HG03103 (cell line): ENCODE data around the gene CRB3.

Experiments used
- ATAC-seq: cut with Tn5 transposase; IDR thresholded peaks from one replicate; pipeline ENCODE4 v1.9.1; 2021; ENCODE audit warnings: low read depth; ENCODE audit not compliant: unreplicated experiment

Gene CRB3

GRCh38 chr19:6431891-6432290, 32.2 kb upstream of the CRB3 start:
- no peak for ATAC-seq

- ATAC-seq = no peak
Measured at GRCh38 chr19:6433165-6433564, 30.9 kb upstream of the CRB3 start.

DNA sequence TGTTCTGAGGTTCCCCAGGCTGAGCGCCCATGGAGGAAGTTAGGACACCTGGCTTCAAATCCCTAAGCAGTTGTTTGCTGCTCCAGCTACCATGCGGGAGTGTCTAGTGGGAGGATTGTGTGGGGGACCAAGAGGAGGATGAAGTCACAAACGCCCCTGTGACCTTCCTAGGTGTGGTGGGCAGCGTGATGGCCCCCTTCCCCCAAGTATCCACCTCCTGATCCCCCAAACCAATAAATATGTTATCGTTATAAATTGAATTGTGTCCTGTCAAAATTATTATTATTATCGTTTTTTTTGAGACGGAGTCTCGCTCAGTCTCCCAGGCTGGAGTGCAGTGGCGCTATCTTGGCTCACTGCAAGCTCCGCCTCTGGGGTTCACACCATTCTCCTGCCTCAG, 30.4 kb upstream of the CRB3 start, which contains the start of gene SLC25A41:
SLC25A41 (minus strand) TSS at position 101 of the 400 bp plus-strand sequence; CDS start at position 31, 70 bp downstream.
- no peak for ATAC-seq

DNA sequence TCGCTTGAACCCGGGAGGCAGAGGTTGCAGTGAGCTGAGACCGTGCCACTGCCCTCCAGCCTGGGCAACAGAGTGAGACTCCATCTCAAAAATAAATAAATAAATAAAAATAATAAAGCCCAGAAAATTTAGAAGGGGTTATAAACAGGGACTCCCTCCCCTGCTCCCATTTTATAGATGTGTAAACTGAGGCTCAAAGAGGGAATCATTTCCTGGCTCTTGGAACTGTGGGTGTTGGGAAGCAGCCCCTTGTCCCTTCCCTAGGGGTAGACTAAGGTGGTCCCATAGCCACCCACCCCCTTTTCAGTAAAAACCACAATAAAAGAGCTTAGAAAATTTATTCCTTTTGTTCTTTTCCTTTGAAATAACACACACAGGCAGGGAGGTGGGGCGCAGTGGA, 24.3 kb upstream of the CRB3 start:
- ATAC-seq = no peak

GRCh38 chr19:6440905-6441304, 23.2 kb upstream of the CRB3 start:
- ATAC-seq = no peak

DNA sequence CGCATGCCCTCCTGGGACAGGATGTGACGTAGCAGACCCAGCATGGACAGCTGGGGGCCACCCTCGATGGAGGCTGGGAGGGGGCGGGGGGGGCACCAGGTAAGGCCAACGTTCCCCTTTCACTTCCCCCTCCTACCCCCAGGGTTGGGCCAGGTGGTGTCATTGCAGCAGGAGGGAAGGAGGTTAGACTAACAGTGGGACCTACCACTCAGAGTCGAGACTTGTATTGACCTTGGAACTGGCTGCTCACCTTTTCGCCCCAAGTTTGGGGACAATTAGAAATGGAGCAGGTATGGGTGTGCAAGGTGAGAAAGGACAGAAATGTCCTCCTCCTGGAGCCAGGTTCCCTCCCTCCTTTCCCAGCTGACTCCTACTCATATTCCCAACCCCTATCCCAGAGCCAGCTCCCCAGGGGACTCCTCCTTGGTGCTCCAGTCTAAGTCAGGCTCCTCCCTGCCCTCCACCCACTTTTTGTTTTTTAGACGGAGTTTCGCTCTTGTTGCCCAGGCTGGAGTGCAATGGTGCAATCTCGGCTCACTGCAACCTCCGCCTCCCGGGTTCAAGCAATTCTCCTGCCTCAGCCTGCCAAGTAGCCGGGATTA, 21.9 kb upstream of the CRB3 start:
- no peak for ATAC-seq

DNA sequence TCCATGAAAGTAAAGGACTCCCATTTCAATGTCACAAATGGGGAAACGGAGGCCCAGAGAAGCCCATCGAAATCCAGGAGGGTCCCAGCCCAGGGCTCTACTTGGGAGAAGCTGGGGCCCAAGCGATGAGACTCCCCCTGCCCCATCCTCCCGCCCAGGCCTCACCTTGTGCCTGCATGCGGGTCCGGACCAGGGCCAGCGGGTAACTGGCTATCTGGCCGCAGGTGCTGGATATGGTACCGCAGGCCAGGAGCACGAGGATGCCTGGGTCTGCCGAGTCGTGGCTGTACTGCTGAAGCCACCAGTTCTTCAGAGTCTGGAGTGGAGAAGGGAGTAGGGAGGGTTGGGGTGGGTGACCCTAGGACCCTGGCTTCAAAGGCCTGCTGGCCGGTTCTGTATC, 20.1 kb upstream of the CRB3 start:
- ATAC-seq = no peak

DNA sequence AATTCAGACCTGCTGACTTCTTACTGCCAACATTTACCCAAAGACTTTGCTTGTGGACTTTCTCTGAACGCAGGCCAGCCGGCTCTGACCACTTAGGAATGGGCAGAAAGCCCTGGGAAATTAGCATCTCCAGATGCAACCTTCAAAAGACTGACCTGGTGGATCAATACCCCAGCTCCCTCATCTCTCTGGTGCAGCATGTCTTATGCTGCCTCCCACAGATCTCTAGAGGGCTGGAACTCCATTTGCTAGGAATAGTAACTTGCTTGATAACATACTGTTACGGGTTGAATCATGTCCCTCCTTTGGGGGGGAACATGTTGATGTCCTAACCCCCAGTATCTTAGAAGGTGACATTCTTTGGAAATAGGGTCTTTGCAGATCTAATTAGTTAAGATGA, 17.6 kb upstream of the CRB3 start:
- no peak for ATAC-seq

- no peak for ATAC-seq
Measured at GRCh38 chr19:6448045-6448444, 16.0 kb upstream of the CRB3 start.

DNA sequence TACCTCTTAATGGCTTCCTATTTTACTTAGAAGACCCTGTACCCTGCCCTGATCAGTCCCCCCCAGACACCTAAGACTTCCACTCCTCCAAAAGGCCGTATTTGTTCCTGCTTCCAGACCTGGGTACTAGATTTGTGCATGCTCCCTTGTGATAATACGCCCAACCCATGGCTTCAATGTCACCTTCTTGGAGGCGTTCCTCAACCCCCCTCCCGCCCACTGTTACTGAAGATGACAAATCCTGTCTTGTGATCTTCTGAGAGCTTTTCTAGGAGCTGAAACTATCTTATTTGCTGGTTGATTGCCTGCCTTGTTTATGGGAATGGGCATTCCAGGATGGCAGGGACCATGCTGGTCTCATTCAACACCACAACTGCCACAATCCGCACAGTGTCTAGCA, 13.9 kb upstream of the CRB3 start:
- ATAC-seq = no peak

DNA sequence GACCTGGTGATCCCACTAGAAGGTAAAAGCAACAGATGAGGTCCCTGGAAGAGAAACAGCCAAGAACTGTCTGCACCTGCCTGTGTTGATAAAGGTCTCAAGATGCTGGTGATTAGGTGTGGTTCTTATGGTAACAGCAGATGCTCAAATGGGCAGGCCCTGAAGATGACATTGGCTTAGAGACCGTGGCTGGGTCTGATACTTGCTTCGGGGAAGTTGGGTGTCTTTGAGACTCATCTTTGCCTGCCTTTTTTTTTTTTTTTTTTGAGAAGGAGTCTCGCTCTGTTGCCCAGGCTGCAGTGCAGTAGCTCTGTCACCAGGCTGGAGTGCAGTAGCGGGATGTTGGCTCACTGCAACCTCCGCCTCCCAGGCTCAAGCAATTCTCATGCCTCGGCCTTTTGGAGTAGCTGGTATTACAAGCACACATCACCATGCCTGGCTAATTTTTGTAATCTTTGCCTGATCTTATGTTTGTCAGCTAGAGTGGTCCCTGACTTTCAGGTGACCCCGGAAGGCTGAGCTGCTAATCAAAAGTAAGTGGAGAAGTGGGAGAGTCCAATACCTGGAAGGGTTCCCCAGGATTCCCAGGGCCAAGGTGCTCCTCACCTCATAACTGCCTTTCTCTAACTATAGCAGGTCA, 12.4 kb upstream of the CRB3 start:
- ATAC-seq = no peak

- ATAC-seq = no peak
Measured at GRCh38 chr19:6452223-6452614, 11.9 kb upstream of the CRB3 start.

DNA sequence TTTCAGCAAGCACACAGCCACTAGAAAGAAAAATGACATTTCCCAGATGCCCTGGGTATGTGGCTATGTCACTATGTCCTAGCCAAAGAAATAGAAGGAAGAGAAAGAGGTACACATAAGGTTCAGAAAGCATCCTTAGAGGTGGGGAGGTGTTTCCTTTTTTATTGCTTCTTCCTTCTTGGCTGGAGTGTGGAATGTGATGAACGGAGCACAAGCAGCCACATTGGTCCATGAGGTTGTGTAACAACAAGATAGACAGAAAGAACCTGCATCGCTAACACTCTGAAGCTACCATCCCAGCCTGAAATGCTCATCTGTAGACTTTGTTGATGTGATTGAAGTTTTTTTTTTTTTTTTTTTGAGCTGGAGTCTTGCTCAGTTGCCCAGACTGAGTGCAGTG, 11.2 kb upstream of the CRB3 start:
- no peak for ATAC-seq

DNA sequence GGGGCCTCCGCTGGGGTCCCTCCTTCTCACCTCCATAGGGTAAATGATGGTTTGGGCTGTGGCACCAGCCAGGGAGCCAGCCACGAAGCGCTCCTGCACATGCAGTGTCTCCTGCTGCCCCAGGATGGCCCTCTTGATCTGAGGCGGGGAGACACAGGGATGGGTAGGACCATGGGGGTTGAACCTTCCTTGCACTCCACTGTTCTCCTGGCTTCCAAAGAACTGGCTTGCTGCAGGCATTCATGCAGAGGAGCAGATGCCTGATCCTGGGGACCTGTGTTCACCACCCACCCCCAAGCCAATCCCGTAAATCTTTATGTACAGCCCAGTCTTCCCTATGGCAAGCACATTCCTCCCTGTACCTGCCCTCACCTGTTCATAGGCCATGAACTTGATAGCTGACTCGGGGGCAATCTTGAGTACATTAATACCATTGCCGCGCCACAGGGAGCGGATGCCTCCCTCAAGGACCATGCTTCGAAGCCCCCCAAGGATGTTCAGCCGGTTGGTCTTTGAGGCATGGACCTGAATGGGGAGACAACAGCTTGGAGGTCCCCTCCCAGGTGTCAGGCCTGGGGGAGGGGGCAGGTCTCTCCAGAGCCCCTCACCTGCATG, 10.0 kb upstream of the CRB3 start:
- no peak for ATAC-seq

DNA sequence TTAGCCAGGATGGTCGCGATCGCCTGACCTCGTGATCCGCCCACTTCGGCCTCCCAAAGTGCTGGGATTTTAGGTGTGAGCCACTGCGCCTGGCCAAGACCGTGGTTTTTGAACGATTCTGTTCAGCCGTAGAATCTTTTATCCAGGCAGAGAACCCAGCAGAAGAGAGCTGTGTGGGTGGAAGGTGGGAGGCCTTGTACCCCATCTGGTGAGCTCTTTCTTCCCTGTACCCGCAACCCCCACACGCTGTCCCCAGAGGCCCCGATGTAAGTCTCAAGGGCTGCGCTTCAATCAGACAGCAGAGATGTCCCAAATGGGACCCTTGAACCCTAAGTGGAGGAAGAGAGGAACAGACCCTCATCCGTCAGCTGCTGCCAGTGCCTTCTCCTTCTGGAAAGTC, 8.1 kb upstream of the CRB3 start:
- no peak for ATAC-seq

GRCh38 chr19:6457958-6458694, 5.9 kb upstream of the CRB3 start:
- no peak for ATAC-seq

DNA sequence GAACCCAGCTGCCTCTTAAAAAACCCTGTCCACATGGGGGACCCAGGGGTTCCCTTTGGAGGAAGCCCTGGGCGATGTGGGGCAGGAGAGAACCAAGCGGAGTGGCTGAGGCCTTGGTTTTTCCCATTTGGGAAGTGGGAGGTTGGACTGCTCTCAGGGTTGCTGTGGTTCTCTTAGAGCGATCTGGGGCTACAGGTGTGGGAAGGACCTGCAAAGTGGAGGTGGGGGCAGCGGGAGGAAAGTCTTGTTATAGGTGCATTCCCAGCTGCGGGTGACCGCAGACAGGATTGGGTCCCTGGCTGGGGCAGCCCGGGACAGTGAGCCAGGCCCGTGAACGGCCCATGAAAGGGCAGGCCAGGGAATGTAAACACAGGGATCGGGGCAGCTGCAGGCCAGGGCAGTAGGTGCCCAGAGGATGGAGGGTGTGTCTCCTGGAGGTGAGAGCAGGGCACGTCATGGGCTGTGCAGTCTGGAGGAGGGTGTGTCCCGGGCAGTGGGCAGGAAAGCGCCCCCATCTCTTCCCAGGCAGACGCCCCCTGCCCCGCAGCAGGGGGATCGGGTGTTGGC, 5.3 kb upstream of the CRB3 start:
- no peak for ATAC-seq

- ATAC-seq = no peak
Measured at GRCh38 chr19:6459262-6460098, 4.6 kb upstream of the CRB3 start, which contains the start of gene SLC25A23. SLC25A23 (minus strand) TSS chr19:6459792; CDS start chr19:6459628, 164 bp downstream.

DNA sequence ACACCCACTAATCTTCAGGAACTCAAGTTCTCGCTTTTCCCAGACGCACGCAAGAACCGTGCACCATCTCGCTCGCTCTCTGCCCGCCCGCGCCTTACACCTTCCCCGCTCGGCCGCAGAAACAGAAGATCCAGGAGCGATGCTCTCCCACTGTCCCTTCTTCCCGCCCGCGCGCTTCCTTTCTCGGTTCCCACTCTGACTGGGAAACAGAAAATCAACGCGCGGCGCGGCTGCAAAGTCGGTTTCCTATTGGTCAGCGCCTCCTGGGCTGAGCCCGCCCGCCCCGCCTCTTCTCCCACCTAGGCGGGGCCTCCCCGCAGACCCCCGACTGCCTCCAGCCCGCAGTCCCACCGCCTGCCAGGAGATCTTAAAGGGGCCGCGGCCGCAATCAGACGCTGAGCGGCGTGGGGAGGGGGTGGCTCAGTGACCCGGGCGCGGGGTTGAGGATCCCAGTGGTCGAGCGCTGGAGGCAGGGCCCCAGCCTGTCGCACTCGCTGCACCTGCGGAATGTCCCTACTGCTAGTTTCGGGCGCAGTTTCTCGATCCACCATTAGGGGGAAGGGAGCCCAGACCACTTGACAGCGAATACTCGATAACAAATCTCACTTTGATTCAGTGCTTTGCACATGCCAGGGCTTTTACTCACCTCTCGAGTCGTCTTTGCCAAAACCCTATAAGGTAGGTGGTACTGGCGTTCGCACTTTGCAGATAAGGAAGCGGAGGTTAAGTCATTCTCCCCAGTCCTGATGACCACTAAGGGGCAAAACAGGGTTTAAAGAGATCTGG, 3.8 kb upstream of the CRB3 start:
- ATAC-seq = peak; percentile 60
